CD4-positive, alpha-beta T cell treated with Interferon gamma for 1 hour (primary cell): Measurements from ENCODE around the gene BTNL3.
"Not testable (repeated sequence)": the region's sequence is repeated elsewhere in the genome, so short reads cannot be mapped to it uniquely, and the experiment has no call there.

Experiments used
- DNase-seq: peaks from one replicate; pipeline ENCODE4 v3.0.0-alpha.2; 2020

The BTNL3 gene

DNA sequence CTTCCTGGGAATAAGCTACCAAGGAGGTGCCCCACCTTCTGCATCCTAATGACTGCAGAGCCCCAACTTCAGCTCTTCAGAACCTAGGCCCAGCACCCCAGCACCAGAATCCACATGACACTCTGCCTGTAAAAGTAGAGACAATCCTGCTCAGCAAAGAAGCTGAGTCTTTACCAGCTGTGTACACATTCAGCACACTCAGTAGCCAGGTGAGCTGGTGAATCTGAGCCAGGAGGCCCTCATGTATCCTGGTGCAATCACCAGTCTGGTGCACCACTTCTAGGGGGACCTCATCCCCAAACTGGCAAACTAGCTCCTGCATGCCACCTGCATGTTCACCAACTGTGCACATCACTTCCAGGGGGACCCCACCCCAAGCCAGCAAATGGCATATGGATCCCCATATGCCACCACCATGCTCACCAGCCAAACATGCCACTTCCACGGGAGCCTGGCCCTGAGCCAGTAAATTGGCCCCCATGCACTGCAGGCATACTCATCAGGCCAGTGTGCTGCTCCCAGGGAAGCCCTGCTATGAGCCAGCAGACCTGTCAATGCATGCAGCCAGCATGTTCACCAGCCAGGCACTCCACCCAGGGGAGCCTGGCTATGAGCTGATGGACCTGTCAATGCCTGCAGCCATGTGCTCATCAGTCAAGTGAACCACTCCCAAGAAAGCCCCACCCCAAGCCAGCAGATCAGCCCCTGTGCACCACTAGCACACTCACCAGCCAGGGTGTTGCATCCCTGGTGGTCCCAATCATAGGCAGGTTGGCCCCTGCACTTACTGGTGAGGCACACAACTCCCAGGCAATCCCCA lies 35.8 kb downstream of the BTNL3 start:
- DNase-seq = no peak

- DNase-seq = no peak
Observed at GRCh38 chr5:181027452-181028031, 38.9 kb downstream of the BTNL3 start.

- no peak for DNase-seq
Observed at GRCh38 chr5:181028032-181028819, 39.6 kb downstream of the BTNL3 start.

DNA sequence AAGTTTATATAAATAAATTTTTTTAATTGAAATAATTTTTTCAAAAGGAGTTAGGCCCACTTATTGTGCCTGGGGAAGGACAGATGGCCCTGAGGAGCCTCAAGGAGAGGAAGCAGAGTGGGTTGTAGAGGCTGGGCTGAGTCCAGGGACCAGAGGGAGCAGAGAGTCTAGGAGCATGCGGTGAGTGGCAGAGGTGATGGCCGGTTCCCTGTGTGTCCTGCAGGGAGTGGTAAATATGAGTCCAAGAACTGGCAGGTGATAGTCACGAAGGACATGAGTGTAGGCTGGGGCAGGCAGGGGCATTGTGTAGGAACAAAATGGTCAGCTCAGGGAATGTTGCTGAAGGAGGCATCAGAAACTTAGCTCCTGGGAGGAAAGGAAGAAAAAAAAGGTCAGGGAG lies 43.1 kb downstream of the BTNL3 start:
- DNase-seq = no peak

DNA sequence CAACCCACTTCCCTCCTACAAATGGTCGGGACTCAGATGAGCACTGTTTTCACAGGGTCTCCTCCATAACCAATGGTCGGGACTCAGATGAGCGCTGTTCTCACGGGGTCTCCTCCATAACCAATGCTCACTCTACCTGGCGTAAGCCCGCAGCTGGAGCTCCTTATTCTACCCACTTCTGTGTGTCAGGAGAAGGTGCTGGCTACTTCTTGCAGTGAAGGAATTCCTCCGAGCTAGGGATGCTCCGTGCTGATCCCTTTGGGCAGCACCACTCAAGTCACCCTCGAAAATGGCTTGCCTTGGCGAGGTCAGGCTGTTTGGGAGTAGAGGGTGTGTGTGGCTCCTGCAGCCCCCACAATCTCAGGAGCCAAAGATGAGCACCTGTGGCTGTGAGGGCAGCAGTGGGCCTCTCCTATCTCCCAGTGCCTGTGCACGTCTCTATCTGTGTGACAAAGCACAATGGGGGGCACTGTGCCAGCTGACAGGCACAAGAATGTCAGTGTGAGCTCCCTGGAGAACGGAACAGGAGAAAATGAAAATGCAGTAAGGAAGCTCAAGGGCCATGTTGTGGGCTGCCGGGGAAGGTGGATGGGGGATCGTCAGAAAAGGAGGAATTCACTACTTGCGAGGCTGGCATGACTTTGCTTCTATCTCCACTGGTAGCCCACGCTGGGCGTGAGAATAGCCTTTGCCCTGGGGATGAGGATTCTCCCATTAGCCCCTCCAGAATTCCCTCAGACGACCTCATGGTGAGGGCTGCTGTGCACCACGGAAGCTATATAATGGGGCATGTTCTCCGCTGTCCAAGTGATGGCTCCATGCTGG lies 47.6 kb downstream of the BTNL3 start:
- no peak for DNase-seq

- no peak for DNase-seq
Observed at GRCh38 chr5:181036816-181037364, 48.2 kb downstream of the BTNL3 start.

DNA sequence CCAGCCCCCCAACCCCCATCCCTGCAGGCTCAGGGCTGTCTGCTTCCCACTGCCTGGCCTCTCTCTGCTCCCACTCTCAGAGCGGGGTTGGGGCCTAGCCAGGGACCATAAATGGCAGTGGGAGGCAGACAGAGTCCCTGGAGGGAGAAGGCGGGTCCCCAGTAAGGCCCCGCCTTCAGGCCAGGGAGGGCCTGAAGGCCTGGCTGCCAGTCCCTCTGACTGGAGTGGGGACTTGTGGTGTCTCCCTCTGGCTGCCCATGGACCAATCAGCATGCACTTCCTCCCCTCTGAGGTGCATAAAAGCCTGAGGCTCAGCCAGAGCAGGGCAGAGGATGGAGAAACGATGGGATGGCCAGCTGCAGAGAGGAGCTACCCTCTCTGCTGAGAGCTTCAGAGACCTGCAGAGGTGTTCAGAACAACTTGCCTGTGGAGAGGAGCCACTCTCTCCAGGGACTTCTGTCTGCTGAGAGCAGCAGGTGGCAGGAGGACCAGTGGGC lies 48.8 kb downstream of the BTNL3 start:
- no peak for DNase-seq

DNA sequence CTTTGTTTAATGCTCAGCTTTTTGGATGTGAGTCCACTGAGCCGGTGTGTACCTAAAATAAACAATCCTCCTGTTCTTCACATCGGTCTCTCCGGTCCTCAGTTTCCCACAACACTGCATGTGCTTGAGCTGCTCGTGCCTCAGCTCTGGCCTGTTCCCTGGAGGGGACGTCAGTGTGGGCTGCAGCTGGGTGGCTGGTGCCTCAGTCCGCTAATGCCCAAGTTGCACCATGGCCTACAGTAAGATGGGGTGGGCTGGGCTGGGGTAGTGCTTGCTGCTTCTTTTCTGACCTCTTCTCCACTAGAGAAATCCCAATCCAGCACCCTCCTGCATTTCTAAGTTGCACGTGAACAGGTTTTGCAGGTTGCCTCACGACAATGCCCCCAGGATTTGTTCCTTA lies 50.8 kb downstream of the BTNL3 start:
- no peak for DNase-seq

DNA sequence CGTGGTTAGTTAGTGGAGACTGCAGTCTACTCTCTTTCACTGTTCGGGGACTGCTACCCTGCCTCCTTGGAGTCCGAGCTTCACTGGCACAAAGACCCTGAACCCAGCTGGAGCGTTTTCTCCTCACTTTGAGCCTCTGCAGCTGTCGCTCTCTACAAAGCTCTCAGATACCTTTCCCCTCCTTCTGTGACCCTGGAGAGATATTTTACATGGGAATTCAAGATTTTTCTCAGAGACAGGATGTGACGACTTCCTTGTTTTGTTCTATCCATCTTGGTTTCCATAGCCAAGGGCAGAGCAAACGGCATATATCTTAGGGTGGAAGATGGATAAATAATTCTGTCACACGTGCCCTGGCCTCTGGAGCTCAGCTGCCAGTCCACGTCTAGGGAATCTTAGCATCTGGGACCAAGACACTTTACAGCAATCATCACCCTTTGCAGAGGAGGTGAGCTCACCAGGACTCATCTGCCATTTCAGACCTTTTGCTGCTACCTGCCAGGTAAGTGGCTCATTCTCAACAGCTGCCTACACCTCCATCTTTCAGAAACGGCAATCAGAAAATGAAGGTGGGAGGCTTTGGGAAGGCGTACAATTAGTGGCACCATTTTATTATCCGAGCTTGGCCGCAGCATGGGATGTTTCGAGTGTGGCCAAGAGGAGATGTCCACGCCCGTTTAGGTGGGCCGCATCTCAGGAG lies 51.4 kb downstream of the BTNL3 start, which contains the start of gene BTNL9:
TSS of gene BTNL9 (plus strand) at position 336 of the 700 bp plus-strand sequence. CDS start 5,224 bp downstream, outside the sequence.
- DNase-seq = no peak

- no peak for DNase-seq
Observed at GRCh38 chr5:181040631-181040945, 51.9 kb downstream of the BTNL3 start.

GRCh38 chr5:181041043-181041442 lies 52.4 kb downstream of the BTNL3 start:
- no peak for DNase-seq

GRCh38 chr5:181042036-181042713 lies 53.5 kb downstream of the BTNL3 start:
- no peak for DNase-seq

DNA sequence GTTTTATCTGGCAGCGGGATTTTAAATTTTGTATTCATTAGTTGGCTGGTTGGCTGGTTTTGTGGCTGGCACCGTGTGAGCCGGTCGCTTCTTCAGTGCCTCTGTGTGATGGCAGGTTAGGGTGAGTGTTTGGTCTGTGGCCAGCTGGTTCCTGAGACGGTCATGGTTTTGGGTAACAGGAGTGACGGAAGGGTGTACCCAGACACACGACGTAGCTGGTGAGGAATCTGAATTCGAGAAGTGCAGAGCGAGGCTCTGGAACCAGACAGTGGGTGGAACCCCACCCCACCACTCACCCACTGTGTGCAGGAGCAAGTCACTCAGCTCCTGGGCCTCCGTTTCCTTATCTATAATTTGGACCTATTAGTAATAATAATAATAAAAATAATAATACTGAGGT lies 54.1 kb downstream of the BTNL3 start:
- no peak for DNase-seq

- no peak for DNase-seq
Observed at GRCh38 chr5:181043285-181044092, 54.8 kb downstream of the BTNL3 start.

- DNase-seq = no peak
Observed at GRCh38 chr5:181044093-181044599, 55.5 kb downstream of the BTNL3 start.

- DNase-seq = no peak
Observed at GRCh38 chr5:181044662-181045305, 56.1 kb downstream of the BTNL3 start.

DNA sequence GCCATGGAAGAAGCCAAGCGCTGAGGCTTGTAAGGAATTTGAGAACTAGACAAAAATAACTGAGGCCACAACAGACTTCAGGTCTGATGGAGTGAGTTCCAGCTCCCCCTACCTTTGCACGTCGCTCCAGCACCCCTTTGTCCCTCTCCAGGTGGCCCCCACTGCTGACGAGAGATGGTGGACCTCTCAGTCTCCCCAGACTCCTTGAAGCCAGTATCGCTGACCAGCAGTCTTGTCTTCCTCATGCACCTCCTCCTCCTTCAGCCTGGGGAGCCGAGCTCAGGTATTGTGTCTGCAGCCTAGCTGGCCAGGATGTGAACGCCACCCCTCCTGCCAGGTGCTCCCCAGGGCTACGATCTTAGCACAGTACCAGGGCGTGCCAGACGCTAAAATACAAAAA lies 56.7 kb downstream of the BTNL3 start:
- no peak for DNase-seq

DNA sequence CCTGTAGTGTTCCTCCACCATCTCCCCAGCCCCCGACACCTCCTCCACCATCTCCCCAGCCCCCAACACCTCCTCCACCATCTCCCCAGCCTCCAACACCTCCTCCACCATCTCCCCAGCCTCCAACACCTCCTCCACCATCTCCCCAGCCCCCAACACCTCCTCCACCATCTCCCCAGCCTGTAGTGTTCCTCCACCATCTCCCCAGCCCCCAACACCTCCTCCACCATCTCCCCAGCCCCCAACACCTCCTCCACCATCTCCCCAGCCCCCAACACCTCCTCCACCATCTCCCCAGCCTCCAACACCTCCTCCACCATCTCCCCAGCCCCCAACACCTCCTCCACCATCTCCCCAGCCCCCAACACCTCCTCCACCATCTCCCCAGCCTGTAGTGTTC lies 57.2 kb downstream of the BTNL3 start:
- not testable (repeated sequence) for DNase-seq

DNA sequence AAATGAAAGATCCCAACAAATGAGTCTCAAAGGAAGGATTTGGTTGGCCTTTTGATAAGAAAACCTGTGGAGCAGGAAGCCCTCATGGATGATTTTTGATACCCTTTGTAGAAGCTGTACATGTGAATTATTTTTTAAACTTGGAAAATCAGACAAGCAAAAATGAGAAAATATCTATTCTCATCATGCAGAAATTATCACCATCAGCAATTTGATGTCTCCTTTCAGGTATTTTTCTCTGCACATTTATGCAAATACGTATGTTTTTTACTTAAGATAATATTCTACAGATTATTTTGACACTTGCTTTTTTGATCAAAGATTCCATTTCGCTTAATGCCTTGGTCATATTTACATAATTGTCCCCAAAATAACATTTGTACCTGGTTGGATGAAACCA lies 58.6 kb downstream of the BTNL3 start:
- no peak for DNase-seq

- DNase-seq = no peak
Observed at GRCh38 chr5:181047921-181048320, 59.3 kb downstream of the BTNL3 start.
